NCI-H524 treated with DMSO at 0.1 percent for 48 hours (cell line): ENCODE data around the gene AIFM1.
A peak's percentile ranks its signal among the peaks of the same experiment; 100 is the strongest.

Experiments
- DNase-seq: peaks from one replicate; lab custom pipeline; 2025; lab: John Stamatoyannopoulos, UW

Gene AIFM1

GRCh38 chrX:130165703-130166502 lies at the start of gene AIFM1:
Gene AIFM1, minus strand, starts transcription at chrX:130165841. Its CDS starts 185 bp downstream, at chrX:130165656.
- peak; percentile 91 for DNase-seq

- DNase-seq, result no peak
These were observed 47.7 kb upstream of the AIFM1 start for GRCh38 chrX:130213376-130213775.

- no peak for DNase-seq
These were observed 46.7 kb upstream of the AIFM1 start for GRCh38 chrX:130212371-130212770.

GRCh38 chrX:130211415-130212186 lies 46.0 kb upstream of the AIFM1 start:
- DNase-seq, result no peak

- DNase-seq, result no peak
These were observed 39.0 kb upstream of the AIFM1 start for GRCh38 chrX:130204647-130205046.

GRCh38 chrX:130197464-130197863 lies 31.8 kb upstream of the AIFM1 start:
- no peak for DNase-seq

- no peak for DNase-seq
These were observed 30.8 kb upstream of the AIFM1 start for GRCh38 chrX:130196466-130196865.

- no peak for DNase-seq
These were observed 25.2 kb upstream of the AIFM1 start for GRCh38 chrX:130190801-130191200.

- peak; percentile 49 for DNase-seq
These were observed 21.0 kb upstream of the AIFM1 start for GRCh38 chrX:130186651-130187050.

- no peak for DNase-seq
These were observed 19.2 kb upstream of the AIFM1 start for GRCh38 chrX:130184857-130185256.

- DNase-seq, result no peak
These were observed 18.5 kb upstream of the AIFM1 start for GRCh38 chrX:130184168-130184567.

GRCh38 chrX:130179579-130180215 lies 14.1 kb upstream of the AIFM1 start:
- no peak for DNase-seq

- no peak for DNase-seq
These were observed 13.5 kb upstream of the AIFM1 start for GRCh38 chrX:130179170-130179569.

GRCh38 chrX:130176942-130177341 lies 11.3 kb upstream of the AIFM1 start:
- DNase-seq, result no peak

GRCh38 chrX:130176354-130176776 lies 10.7 kb upstream of the AIFM1 start:
- no peak for DNase-seq

GRCh38 chrX:130174937-130175336 lies 9.3 kb upstream of the AIFM1 start:
- no peak for DNase-seq

GRCh38 chrX:130174045-130174704 lies 8.5 kb upstream of the AIFM1 start:
- no peak for DNase-seq

- DNase-seq, result no peak
These were observed 7.7 kb upstream of the AIFM1 start for GRCh38 chrX:130173190-130173895.

- DNase-seq, result no peak
These were observed 6.6 kb upstream of the AIFM1 start for GRCh38 chrX:130172127-130172845.

GRCh38 chrX:130171446-130172126 lies 5.9 kb upstream of the AIFM1 start, which contains the start of gene RAB33A:
Gene RAB33A, plus strand, starts transcription at chrX:130171962. Its CDS starts 101 bp downstream, at chrX:130172063.
- no peak for DNase-seq
